ENCODE measurements around the gene ATP5F1D. TPM values are rescaled to one million over a fixed set of nuclear protein-coding genes. Genes with fewer than 3 reads are reported as not detected.

Gene ATP5F1D
- total and polyA plus RNA-seq, 2 donors (not counting 3 experiments of a cell fraction or from before 2014, with no cell fraction given), result 167 to 192 TPM

- dilution Hi-C loops (cut with MboI; ENCODE audit: extremely low pct_ligation_motif_present, low sequenced_read_pairs) (no loop called here), intact Hi-C loops (cut with micrococcal nuclease) (no loop called here)
- Histone ChIP-seq H3K9ac (replicated peaks; ENCODE audit: extremely low read depth, insufficient read depth, low read length) (no peak overlapping the region), H3K4me2 (ENCODE audit: insufficient read depth, low read length) (no peak overlapping the region), H3K9me1 (replicated peaks; ENCODE audit: control insufficient read depth, extremely low read depth, insufficient read depth, low read length) (no peaks in the 10 kb centered on the region), H3K79me2 (ENCODE audit: control insufficient read depth, insufficient read depth, low read length) (no peaks in the 10 kb centered on the region), H4K20me1 (replicated peaks; ENCODE audit: control insufficient read depth, extremely low read depth, insufficient read depth, low read length) (no peaks in the 10 kb centered on the region), H3K4me3 (replicated peaks in 1 of 3; ENCODE audit: insufficient read depth in 1 of 3, low read depth in 1 of 3, low read length in 3 of 3) (no peak overlapping the region), H3K9me3 (replicated peaks; ENCODE audit: control insufficient read depth, insufficient read depth, low read length) (no peaks in the 10 kb centered on the region), H3K36me3 (ENCODE audit: control insufficient read depth in 2 of 2, extremely low read depth in 1 of 2, insufficient read depth in 2 of 2, low read length in 2 of 2) (peaks cover 5 to 20% of the 10 kb centered on the region in 2 experiments), H3K4me1 (ENCODE audit: control insufficient read depth, extremely low read depth, insufficient read depth, low read length) (no peaks in the 10 kb centered on the region), H3K27me3 (ENCODE audit: control insufficient read depth in 2 of 2, insufficient read depth in 2 of 2, low read length in 2 of 2) (no peaks in the 10 kb centered on the region), H3K27ac (ENCODE audit: insufficient read depth, low read depth, low read length) (no peak overlapping the region), H2AFZ (ENCODE audit: low read depth, low read length) (no peak overlapping the region)
- DNase-seq (ENCODE audit: low read depth, low spot score) (no peak), FAIRE-seq (no peak)
- ChIA-PET CTCF (interaction anchor here (1.3 to 2.4 kb wide), 2 partner anchors 20 to 112 kb away, joined by 4 to 9 read pairs; no protein-coding TSS in a partner anchor), POLR2A (no interaction called here)
- no TSS peak for BruUV-seq (replicated peaks)
- TF ChIP-seq FOS (IDR thresholded peaks at IDR 0.05; ENCODE audit: borderline replicate concordance, insufficient read depth, low read length) (no peak), POLR2A (IDR thresholded peaks at IDR 0.05; ENCODE audit: low read depth, low read length) (no peak), GATA2 (IDR thresholded peaks at IDR 0.05; ENCODE audit: insufficient read depth, insufficient read length, low read depth, low read length) (no peak), POLR2AphosphoS5 (IDR thresholded peaks at IDR 0.05; ENCODE audit: insufficient read depth, low read depth, low read length) (no peak), MYC (IDR thresholded peaks at IDR 0.05; ENCODE audit: low read depth, low read length) (no peak), JUN (IDR thresholded peaks at IDR 0.05; ENCODE audit: borderline replicate concordance, insufficient read depth, insufficient read length, low read depth) (no peak)
- TF ChIP-seq, protein P1, sequence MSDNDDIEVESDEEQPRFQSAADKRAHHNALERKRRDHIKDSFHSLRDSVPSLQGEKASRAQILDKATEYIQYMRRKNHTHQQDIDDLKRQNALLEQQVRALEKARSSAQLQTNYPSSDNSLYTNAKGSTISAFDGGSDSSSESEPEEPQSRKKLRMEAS (IDR thresholded peaks at IDR 0.05; ENCODE audit: insufficient read depth, insufficient read length), result no peak
- TF ChIP-seq, protein P2, sequence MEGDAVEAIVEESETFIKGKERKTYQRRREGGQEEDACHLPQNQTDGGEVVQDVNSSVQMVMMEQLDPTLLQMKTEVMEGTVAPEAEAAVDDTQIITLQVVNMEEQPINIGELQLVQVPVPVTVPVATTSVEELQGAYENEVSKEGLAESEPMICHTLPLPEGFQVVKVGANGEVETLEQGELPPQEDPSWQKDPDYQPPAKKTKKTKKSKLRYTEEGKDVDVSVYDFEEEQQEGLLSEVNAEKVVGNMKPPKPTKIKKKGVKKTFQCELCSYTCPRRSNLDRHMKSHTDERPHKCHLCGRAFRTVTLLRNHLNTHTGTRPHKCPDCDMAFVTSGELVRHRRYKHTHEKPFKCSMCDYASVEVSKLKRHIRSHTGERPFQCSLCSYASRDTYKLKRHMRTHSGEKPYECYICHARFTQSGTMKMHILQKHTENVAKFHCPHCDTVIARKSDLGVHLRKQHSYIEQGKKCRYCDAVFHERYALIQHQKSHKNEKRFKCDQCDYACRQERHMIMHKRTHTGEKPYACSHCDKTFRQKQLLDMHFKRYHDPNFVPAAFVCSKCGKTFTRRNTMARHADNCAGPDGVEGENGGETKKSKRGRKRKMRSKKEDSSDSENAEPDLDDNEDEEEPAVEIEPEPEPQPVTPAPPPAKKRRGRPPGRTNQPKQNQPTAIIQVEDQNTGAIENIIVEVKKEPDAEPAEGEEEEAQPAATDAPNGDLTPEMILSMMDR (IDR thresholded peaks at IDR 0.05; ENCODE audit: extremely low read depth in 1 of 2, insufficient read depth in 1 of 2, low read depth in 1 of 2, low read length in 2 of 2), result no peak
These were observed 16.7 kb upstream of the ATP5F1D start for GRCh38 chr19:1224847-1225246.

Measured in endothelial cell of umbilical vein (primary cell).